GM18517 (cell line): ENCODE measurements around the gene WIPF1.
A peak's percentile ranks its signal among the peaks of the same experiment; 100 is the strongest.

Experiments
- ATAC-seq: cut with Tn5 transposase; IDR thresholded peaks from one replicate; pipeline ENCODE4 v1.9.1; 2021; ENCODE audit warnings: mild to moderate bottlenecking, moderate library complexity; ENCODE audit not compliant: unreplicated experiment

Gene WIPF1

DNA sequence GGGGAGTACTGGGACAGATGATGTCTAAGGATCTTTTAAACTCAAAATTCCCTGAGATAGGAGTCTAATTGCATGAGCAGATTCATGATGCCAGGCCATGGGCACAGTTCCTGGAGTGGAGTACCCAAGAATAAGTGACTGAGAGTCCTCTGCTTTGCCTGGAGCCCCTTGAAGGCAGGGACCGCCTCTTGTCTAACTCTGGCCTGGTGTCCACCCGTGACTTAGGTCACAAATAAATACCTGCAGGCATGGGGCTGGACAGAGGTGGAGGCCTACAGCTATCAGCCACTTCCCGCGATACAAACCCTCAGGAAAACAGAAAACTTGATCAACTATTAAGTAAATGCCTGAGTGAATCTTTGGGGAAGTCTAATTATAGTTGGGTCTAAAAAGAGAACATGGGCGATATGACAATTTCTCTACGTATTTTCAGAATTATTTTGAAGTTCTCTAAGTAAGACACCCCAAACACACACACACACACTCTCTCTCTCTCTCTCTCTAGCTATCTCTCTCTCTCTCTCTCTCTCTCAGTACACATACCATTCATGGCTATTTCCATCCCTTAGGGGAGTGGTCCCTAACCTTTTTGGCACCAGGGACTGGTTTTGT is 1.8 kb upstream of the WIPF1 start:
- ATAC-seq, result no peak

DNA sequence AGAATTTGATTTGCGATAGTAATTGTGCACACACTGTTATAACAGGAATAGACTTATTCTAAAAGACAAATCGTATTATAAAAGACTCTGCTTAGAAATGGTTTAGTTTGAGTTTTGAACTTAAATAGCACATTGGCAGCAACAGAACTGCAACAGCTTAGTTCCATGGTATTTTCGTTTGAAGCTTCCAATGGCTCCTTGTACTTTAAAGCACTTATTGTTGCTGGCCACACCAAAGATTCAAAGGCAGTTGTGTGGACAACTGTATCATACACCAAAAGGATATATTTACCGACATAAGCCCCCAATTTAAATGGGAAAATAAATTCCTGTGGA is 627 bp downstream of the WIPF1 start:
- no peak for ATAC-seq

- no peak for ATAC-seq
Observed at GRCh38 chr2:174595891-174596397, 1.7 kb downstream of the WIPF1 start.

DNA sequence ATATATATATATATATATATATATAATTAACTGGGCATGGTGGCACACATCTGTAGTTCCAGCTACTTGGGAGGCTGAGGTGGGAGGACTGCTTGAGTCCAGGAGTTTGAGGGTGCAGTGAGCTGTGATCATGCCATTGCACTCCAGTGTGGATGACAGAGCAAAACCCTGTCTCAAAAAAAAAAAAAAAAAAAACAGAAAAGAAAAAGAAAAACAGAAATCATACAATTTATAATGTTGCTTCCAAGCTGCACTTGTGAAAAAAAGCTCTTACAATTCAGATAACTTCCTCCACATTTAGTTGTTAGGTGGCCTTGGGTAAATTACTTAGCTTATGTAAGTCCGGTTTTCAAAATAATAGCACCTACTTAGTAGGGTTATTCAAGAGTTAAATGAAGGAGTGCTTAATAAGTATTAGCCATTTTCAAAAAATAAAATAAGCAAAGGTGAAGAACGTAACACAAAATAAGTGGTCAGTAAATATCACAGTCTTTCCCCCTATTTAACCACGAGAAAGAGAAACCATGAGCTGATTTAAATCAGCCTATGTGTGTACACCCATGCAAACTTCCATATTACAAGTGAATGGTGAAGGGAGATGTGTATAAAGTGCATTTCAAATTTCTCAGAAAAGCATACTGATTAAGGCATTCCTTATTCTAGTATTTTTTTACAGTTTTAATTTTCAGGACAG is 2.3 kb downstream of the WIPF1 start:
- ATAC-seq, result no peak

DNA sequence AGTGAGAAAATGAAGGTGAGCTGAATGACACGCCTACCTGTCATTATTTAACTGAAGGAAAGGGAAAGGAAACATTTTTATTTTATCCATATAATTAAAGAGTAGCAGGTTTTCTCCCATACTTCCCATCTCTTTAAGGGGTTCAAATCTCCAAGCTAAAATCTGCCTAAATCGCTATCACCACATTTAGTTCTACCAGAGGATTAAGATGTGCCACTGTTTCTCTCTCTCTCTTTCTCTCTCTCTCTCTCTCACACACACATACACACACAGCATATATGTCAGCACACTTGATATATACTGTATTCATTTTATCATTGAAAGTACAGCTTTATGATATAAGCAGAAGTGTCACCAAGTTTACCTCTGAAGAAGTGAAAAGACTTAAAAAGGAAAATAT is 3.1 kb downstream of the WIPF1 start:
- no peak for ATAC-seq

GRCh38 chr2:174593574-174594203 is 3.9 kb downstream of the WIPF1 start:
- peak; percentile 57 for ATAC-seq

GRCh38 chr2:174593041-174593440 is 4.6 kb downstream of the WIPF1 start:
- no peak for ATAC-seq

- no peak for ATAC-seq
Observed at GRCh38 chr2:174591740-174592139, 5.9 kb downstream of the WIPF1 start.

GRCh38 chr2:174590928-174591648 is 6.5 kb downstream of the WIPF1 start:
- ATAC-seq, result no peak

GRCh38 chr2:174590346-174590745 is 7.3 kb downstream of the WIPF1 start:
- ATAC-seq, result no peak

DNA sequence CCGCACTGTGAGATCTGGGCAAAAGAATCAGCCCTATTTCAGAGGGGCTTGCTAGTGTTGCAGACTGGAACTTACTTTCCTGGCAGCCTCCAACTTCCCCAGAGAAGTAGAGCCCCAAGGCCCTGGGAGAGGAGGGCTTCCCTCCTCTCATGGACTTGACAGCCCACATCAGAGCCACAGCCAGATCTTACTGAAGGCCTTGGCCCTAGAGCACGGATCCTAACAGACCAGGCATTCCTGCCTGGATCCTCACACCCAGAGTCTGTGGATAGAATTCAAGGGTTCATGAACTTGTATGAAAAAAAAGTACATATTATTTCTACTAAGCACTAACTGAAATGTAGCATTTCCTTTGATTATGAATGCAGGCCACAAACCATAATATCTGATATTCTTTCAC is 8.3 kb downstream of the WIPF1 start:
- ATAC-seq, result no peak

DNA sequence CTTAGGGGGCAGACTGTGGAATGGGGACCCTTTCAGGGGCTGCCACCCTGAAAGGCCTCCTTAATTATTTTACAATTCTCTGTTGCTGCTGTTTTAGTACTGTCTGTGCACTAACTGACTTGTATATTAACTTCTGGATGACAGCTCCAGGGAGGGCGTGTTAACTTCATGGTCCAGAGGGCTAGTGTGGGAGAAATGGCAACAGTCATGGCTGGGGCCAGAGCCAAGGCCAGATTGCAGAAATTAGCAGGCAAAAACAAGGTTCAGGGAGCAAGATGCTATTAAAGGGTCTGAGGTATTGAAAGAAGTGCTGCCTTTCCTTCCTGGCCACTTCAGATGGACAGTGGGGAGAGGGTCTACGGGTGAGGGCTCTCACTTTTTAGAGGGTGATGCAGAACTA is 9.1 kb downstream of the WIPF1 start:
- ATAC-seq, result no peak

DNA sequence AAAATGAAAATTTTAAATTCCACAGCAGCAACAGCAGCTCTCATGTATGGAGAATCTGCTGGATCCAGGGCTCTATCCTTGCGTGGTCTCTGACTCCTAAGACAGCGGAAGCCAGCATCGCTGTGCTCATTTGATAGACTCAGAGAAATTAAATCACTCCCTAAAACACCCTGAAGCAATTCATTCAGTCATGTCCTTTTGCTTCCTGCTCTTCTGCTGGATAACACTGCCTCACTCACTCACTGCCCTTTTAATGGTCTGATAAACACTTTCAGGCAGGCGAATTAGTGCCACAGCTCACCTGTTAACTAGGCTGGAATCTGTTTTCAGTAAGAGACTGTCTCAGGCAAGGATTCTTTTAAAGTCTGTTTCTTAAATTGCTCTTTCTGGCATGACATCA is 10.0 kb downstream of the WIPF1 start:
- ATAC-seq, result no peak

DNA sequence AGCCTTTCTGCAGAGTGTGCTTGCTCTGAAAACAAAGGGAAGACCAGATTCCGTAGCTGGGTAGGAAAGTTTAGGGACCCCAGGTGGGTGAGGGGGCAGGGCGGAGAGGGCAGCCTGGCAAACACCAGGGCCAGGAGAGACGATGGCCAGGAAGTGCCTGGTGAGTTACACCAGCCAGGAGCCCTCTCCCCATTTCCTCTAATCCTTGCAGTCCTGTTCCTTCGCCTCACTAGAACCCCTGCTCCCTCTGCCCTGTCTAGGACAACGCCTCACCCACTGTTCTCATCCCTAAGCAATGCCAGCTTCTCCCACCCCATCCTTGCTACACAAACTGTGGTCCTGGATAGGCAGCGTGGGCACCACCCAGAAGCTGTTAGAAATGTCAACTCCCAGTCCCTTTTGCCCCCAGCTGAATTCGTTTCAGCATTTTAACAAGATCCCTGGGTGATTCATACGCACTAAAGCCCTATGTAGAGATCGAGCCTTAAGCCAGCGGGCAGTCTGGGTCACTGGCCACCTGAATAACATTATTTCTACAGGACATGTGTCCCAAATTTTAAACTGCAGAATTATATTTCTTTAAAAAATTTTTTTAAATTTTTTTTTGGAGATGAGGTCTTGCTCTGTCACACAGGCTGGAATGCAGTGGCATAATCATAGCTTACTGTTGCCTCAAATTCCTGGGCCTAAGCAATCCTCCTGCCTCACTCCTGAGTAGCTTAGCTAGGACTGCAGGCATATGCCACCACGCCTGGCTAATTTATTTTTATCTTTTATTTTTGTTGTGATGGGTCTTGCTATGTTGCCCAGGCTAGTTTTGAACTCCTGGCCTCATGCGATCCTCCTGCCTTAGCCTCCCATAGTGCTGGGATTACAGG is 10.9 kb downstream of the WIPF1 start:
- no peak for ATAC-seq

DNA sequence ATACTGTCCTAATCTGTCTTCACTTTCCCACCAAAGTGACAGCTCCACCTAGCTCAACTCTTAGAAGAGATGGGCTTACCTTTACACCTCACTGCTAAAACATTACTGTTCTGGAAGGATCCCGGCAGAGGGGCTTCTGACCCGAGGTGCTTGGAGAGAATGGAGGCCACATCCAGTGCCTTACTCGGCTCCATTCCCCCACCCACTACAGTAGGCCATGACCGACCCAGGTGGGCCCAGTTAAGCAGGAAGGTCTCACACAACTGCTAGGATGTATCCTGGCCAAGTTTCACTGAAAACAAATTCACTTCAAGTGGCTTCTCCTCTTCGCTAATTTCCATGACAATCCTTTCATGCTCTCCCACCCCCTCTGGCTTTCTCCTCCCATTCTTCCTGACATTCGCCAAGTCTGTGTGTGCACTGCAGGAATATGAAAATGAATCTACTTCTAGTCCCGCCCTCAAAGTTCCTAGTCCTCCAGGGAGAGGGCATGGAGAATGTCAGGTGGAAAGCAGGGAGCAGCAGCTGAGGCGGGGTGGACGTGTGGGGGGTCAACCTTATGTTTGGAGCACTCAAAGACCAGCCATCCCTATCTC is 11.8 kb downstream of the WIPF1 start:
- ATAC-seq, result no peak

GRCh38 chr2:174585146-174585545 is 12.5 kb downstream of the WIPF1 start:
- no peak for ATAC-seq

DNA sequence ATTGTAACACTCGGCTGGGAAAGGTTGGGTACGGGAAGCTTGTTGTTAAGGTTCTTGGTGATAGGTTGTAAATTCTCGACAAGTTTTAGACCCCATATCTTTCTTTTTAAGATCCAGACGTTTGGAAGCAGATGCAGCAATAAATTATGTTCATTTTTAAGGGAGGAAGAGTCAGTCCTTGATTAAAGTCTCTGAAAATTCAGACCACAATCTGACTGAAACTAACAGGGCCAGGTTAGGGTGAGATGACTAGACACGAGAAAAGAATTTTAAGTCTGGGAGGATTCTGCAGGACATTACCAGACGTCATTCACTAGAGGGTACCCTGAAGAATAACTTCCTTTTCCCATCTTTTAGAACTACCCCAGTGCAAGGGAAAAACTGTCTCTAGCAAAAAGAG is 16.1 kb downstream of the WIPF1 start:
- ATAC-seq, result no peak

DNA sequence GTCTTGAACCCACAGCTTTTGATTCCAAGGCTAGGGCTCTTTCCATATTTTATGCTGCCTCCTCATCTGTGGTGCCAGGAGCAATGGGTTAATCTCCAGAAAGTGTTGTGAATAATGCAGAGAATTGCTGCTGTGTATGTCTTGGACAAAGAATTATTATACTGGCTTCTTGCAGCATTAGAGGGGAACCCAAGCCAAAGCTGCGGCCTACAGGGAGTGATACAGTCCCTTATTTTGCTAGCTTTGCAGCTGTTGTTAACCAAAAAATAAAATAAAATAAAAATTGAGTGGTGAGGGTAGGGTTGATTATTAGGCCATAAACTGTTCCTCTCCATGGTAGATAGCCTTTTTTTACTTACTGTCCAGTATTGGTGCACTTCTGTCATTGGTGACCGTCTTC is 16.7 kb downstream of the WIPF1 start:
- no peak for ATAC-seq

- ATAC-seq, result no peak
Observed at GRCh38 chr2:174577967-174578589, 19.5 kb downstream of the WIPF1 start.
